ENCODE measurements around the gene NAT14.

DNA sequence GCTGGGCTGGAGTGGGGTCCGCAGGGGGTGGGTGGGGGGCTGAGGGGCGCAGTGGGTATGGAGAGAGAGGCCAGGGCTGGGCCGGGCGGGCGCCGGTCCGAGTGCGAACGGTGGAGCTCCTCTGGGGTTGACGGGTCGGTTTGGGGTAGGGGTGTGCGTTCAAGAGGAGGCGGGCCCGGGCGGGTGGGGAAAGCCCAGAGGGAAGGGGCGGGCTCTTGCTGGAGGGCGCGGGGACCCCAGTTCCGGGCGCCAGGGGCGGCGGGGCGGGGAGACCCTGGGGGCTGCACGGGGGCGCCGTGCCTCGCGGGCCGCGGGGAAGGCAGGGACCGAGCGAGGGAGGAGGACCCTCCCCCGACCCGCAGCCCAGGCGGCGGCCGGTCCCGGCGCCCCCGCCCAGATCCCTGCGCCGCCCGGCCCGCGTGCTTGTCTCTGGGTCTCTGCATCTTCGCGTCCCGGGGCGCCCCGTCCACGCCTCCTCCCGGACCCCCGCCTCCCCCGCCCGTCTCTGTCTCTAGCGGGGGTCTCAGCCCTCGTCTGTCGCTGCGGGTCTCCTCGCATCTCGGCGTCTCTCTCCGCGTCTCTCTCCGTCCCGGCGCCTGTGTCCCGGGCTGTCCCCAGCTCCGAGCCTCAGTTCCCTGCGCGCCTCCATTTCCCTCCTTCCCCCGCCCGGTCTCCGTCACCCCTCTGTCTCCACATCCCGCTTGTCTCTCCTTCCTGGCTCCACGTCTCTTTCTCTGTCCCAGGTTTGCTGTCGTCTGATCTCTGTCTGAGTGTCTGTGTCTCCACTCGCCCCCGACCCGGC, 33.6 kb upstream of the NAT14 start:
- TF ChIP-seq, protein P1, sequence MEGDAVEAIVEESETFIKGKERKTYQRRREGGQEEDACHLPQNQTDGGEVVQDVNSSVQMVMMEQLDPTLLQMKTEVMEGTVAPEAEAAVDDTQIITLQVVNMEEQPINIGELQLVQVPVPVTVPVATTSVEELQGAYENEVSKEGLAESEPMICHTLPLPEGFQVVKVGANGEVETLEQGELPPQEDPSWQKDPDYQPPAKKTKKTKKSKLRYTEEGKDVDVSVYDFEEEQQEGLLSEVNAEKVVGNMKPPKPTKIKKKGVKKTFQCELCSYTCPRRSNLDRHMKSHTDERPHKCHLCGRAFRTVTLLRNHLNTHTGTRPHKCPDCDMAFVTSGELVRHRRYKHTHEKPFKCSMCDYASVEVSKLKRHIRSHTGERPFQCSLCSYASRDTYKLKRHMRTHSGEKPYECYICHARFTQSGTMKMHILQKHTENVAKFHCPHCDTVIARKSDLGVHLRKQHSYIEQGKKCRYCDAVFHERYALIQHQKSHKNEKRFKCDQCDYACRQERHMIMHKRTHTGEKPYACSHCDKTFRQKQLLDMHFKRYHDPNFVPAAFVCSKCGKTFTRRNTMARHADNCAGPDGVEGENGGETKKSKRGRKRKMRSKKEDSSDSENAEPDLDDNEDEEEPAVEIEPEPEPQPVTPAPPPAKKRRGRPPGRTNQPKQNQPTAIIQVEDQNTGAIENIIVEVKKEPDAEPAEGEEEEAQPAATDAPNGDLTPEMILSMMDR (IDR thresholded peaks at IDR 0.05): no peak
- no peak for TF ChIP-seq TCF12 (IDR thresholded peaks at IDR 0.05)
- no peak for TF ChIP-seq TAF1 (IDR thresholded peaks at IDR 0.05; ENCODE audit: borderline replicate concordance, low read depth, low read length)
- no peak for TF ChIP-seq FOSL2 (IDR thresholded peaks at IDR 0.05; ENCODE audit: borderline replicate concordance, low read depth)
- TF ChIP-seq GATA2 (CRISPR knock-in tag; IDR thresholded peaks at IDR 0.05): no peak
- TF ChIP-seq RFX5 (IDR thresholded peaks at IDR 0.05; ENCODE audit: low read length): no peak

Measured in SK-N-SH (cell line).